ENCODE results near the gene HSCB.
A peak's percentile ranks its signal among the peaks of the same experiment; 100 is the strongest.

Gene HSCB

GRCh38 chr22:28788601-28789000, 46.8 kb downstream of the HSCB start:
- 93 to 94% methylated on average over 3 of the region's 3 CpGs for WGBS, 2 experiments
- no peak overlapping the region for H3K27ac ChIP-seq (ENCODE audit: insufficient read depth, low read depth, low read length, poor library complexity, severe bottlenecking)
- H3K36me3 ChIP-seq (ENCODE audit: control insufficient read depth, insufficient read depth, low read length): peaks cover 39% of the 10 kb centered on the region
- H3K4me1 ChIP-seq (ENCODE audit: control insufficient read depth, insufficient read depth, low read length): no peaks in the 10 kb centered on the region
- H3K27me3 ChIP-seq (ENCODE audit: control insufficient read depth, insufficient read depth, low read length, poor library complexity, severe bottlenecking): no peaks in the 10 kb centered on the region
- H3K4me3 ChIP-seq (ENCODE audit: insufficient read depth, low read depth, low read length): no peak overlapping the region
- H3K9me3 ChIP-seq (ENCODE audit: control insufficient read depth, low read length): no peaks in the 10 kb centered on the region

GRCh38 chr22:28791124-28791523, 49.3 kb downstream of the HSCB start:
- peaks cover 20% of the 10 kb centered on the region for H3K36me3 ChIP-seq (ENCODE audit: control insufficient read depth, insufficient read depth, low read length)
- H3K27ac ChIP-seq (ENCODE audit: insufficient read depth, low read depth, low read length, poor library complexity, severe bottlenecking): no peak overlapping the region
- H3K4me1 ChIP-seq (ENCODE audit: control insufficient read depth, insufficient read depth, low read length): no peaks in the 10 kb centered on the region
- WGBS, 2 experiments: 92 to 95% methylated on average over 5 of the region's 5 CpGs
- H3K9me3 ChIP-seq (ENCODE audit: control insufficient read depth, low read length): no peaks in the 10 kb centered on the region
- no peaks in the 10 kb centered on the region for H3K27me3 ChIP-seq (ENCODE audit: control insufficient read depth, insufficient read depth, low read length, poor library complexity, severe bottlenecking)
- H3K4me3 ChIP-seq (ENCODE audit: insufficient read depth, low read depth, low read length): no peak overlapping the region

GRCh38 chr22:28791841-28792490, 50.1 kb downstream of the HSCB start:
- Histone ChIP-seq H3K27ac (ENCODE audit: insufficient read depth, low read depth, low read length, poor library complexity, severe bottlenecking) (no peak overlapping the region), H3K4me3 (ENCODE audit: insufficient read depth, low read depth, low read length) (no peak overlapping the region), H3K9me3 (ENCODE audit: control insufficient read depth, low read length) (no peaks in the 10 kb centered on the region), H3K4me1 (ENCODE audit: control insufficient read depth, insufficient read depth, low read length) (no peaks in the 10 kb centered on the region), H3K27me3 (ENCODE audit: control insufficient read depth, insufficient read depth, low read length, poor library complexity, severe bottlenecking) (no peaks in the 10 kb centered on the region), H3K36me3 (ENCODE audit: control insufficient read depth, insufficient read depth, low read length) (peaks cover 20% of the 10 kb centered on the region)
- 87 to 97% methylated on average over 3 of the region's 3 CpGs for WGBS, 2 experiments

GRCh38 chr22:28792491-28793383, 50.9 kb downstream of the HSCB start:
- Histone ChIP-seq H3K9me3 (ENCODE audit: control insufficient read depth, low read length) (no peaks in the 10 kb centered on the region), H3K4me1 (ENCODE audit: control insufficient read depth, insufficient read depth, low read length) (no peaks in the 10 kb centered on the region), H3K27ac (ENCODE audit: insufficient read depth, low read depth, low read length, poor library complexity, severe bottlenecking) (no peak overlapping the region), H3K4me3 (ENCODE audit: insufficient read depth, low read depth, low read length) (no peak overlapping the region), H3K36me3 (ENCODE audit: control insufficient read depth, insufficient read depth, low read length) (peaks cover 26% of the 10 kb centered on the region), H3K27me3 (ENCODE audit: control insufficient read depth, insufficient read depth, low read length, poor library complexity, severe bottlenecking) (no peaks in the 10 kb centered on the region)
- WGBS, 2 experiments: 91 to 94% methylated on average over 15 of the region's 15 CpGs

- peaks cover 21% of the 10 kb centered on the region for H3K36me3 ChIP-seq (ENCODE audit: control insufficient read depth, insufficient read depth, low read length)
- H3K27ac ChIP-seq (ENCODE audit: insufficient read depth, low read depth, low read length, poor library complexity, severe bottlenecking): no peak overlapping the region
- no peaks in the 10 kb centered on the region for H3K27me3 ChIP-seq (ENCODE audit: control insufficient read depth, insufficient read depth, low read length, poor library complexity, severe bottlenecking)
- H3K4me1 ChIP-seq (ENCODE audit: control insufficient read depth, insufficient read depth, low read length): no peaks in the 10 kb centered on the region
- H3K4me3 ChIP-seq (ENCODE audit: insufficient read depth, low read depth, low read length): no peak overlapping the region
- 92 to 97% methylated on average over 2 to 4 of the region's 4 CpGs for WGBS, 2 experiments
- no peaks in the 10 kb centered on the region for H3K9me3 ChIP-seq (ENCODE audit: control insufficient read depth, low read length)
Measured at GRCh38 chr22:28793976-28794584, 52.2 kb downstream of the HSCB start.

GRCh38 chr22:28795071-28795693, 53.3 kb downstream of the HSCB start:
- H3K9me3 ChIP-seq (ENCODE audit: control insufficient read depth, low read length): no peaks in the 10 kb centered on the region
- 97% methylated on average over 6 of the region's 6 CpGs for WGBS, 2 experiments
- no peaks in the 10 kb centered on the region for H3K4me1 ChIP-seq (ENCODE audit: control insufficient read depth, insufficient read depth, low read length)
- no peaks in the 10 kb centered on the region for H3K27me3 ChIP-seq (ENCODE audit: control insufficient read depth, insufficient read depth, low read length, poor library complexity, severe bottlenecking)
- H3K36me3 ChIP-seq (ENCODE audit: control insufficient read depth, insufficient read depth, low read length): peaks cover 21% of the 10 kb centered on the region
- no peak overlapping the region for H3K27ac ChIP-seq (ENCODE audit: insufficient read depth, low read depth, low read length, poor library complexity, severe bottlenecking)
- no peak overlapping the region for H3K4me3 ChIP-seq (ENCODE audit: insufficient read depth, low read depth, low read length)

GRCh38 chr22:28795932-28796856, 54.4 kb downstream of the HSCB start:
- Histone ChIP-seq H3K27me3 (ENCODE audit: control insufficient read depth, insufficient read depth, low read length, poor library complexity, severe bottlenecking) (no peaks in the 10 kb centered on the region), H3K36me3 (ENCODE audit: control insufficient read depth, insufficient read depth, low read length) (peaks cover 21% of the 10 kb centered on the region), H3K27ac (ENCODE audit: insufficient read depth, low read depth, low read length, poor library complexity, severe bottlenecking) (no peak overlapping the region), H3K4me3 (ENCODE audit: insufficient read depth, low read depth, low read length) (no peak overlapping the region), H3K4me1 (ENCODE audit: control insufficient read depth, insufficient read depth, low read length) (no peaks in the 10 kb centered on the region), H3K9me3 (ENCODE audit: control insufficient read depth, low read length) (no peaks in the 10 kb centered on the region)
- WGBS, 2 experiments: 95 to 98% methylated on average over 5 of the region's 5 CpGs

GRCh38 chr22:28798810-28799605, 57.2 kb downstream of the HSCB start:
- H3K27me3 ChIP-seq (ENCODE audit: control insufficient read depth, insufficient read depth, low read length, poor library complexity, severe bottlenecking): no peaks in the 10 kb centered on the region
- no peaks in the 10 kb centered on the region for H3K9me3 ChIP-seq (ENCODE audit: control insufficient read depth, low read length)
- WGBS, 2 experiments: 29 to 34% methylated on average over 7 of the region's 7 CpGs
- H3K4me1 ChIP-seq (ENCODE audit: control insufficient read depth, insufficient read depth, low read length): no peaks in the 10 kb centered on the region
- H3K4me3 ChIP-seq (ENCODE audit: insufficient read depth, low read depth, low read length): peak overlapping the region; percentile 96
- peaks cover 21% of the 10 kb centered on the region for H3K36me3 ChIP-seq (ENCODE audit: control insufficient read depth, insufficient read depth, low read length)
- H3K27ac ChIP-seq (ENCODE audit: insufficient read depth, low read depth, low read length, poor library complexity, severe bottlenecking): peak overlapping the region; percentile 96
